IMR-90 (cell line): ENCODE data around the gene ZNF670. TPM values are rescaled to one million over a fixed set of nuclear protein-coding genes. Genes with fewer than 3 reads are reported as not detected.

Experiments used
- ATAC-seq: fragments of 200-7000 bp; cut with Tn5 transposase; 2 replicates; pipeline ENCODE4 v1.9.1; 2020; ENCODE audit warnings: low read depth, mild to moderate bottlenecking, moderate library complexity
- BruUV-seq: library from RNA; stranded (reverse); fragments of 400-500 nt; replicated peaks from 2 replicates; lab custom pipeline; 2021; lab: Mats Ljungman, UMichigan
- CTCF ChIA-PET: fragments of 300-600 bp; formaldehyde crosslinking; extraction: SDS; loops from one replicate; lab custom pipeline; 2021; ENCODE audit warnings: antibody characterized with exemption; lab: Yijun Ruan, JAX
- POLR2A ChIA-PET: fragments of 300-600 bp; sonication (Branson Sonifier 250); formaldehyde crosslinking; loops from one replicate; lab custom pipeline; 2022; ENCODE audit warnings: antibody characterized with exemption; ENCODE audit not compliant: unreplicated experiment; lab: Charles Lee
- DNase-seq: peaks from one replicate; pipeline ENCODE4 v3.0.0; 2013
- H2AFZ ChIP-seq: replicated peaks from 2 replicates; pipeline ENCODE3; 2013; ENCODE audit warnings: low read length, mild to moderate bottlenecking; ENCODE audit not compliant: poor library complexity
- H2AK5ac ChIP-seq: 2 replicates; pipeline ENCODE4 v1.6.1; 2013; ENCODE audit warnings: low read depth, low read length, inconsistent platforms
- H2AK9ac ChIP-seq: replicated peaks from 2 replicates; pipeline ENCODE3; 2013; ENCODE audit warnings: mild to moderate bottlenecking, low read depth, low read length, moderate library complexity; ENCODE audit not compliant: poor library complexity
- H2BK120ac ChIP-seq: 2 replicates; pipeline ENCODE4 v1.6.1; 2013; ENCODE audit warnings: low read depth, low read length, inconsistent platforms
- H2BK15ac ChIP-seq: 3 replicates; pipeline ENCODE4 v1.6.1; 2013; ENCODE audit warnings: low read depth, low read length, inconsistent platforms
- H2BK20ac ChIP-seq: 2 replicates; pipeline ENCODE4 v1.6.1; 2013; ENCODE audit warnings: low read depth, mild to moderate bottlenecking, inconsistent platforms, low read length, moderate library complexity
- H2BK5ac ChIP-seq: 2 replicates; pipeline ENCODE4 v1.6.1; 2013; ENCODE audit warnings: mild to moderate bottlenecking, low read depth, low read length, inconsistent platforms; ENCODE audit not compliant: poor library complexity, severe bottlenecking
- H3K14ac ChIP-seq: replicated peaks from 2 replicates; pipeline ENCODE4 v1.6.1; 2013; ENCODE audit warnings: low read depth, low read length, inconsistent platforms
- H3K18ac ChIP-seq: 2 replicates; pipeline ENCODE4 v1.6.1; 2013; ENCODE audit warnings: low read depth, low read length, control low read depth
- H3K23ac ChIP-seq: 2 replicates; pipeline ENCODE4 v1.6.1; 2013; ENCODE audit warnings: low read depth, low read length, inconsistent platforms
- H3K27ac ChIP-seq: 2 replicates; pipeline ENCODE4 v1.5.1; 2013; ENCODE audit warnings: mild to moderate bottlenecking, control low read depth, low read length; ENCODE audit not compliant: insufficient read depth
- H3K27me3 ChIP-seq: 2 replicates; pipeline ENCODE4 v1.6.1; 2013; ENCODE audit warnings: low read length; ENCODE audit not compliant: control insufficient read depth, insufficient read depth
- H3K36me3 ChIP-seq: 2 replicates; pipeline ENCODE4 v1.6.1; 2013; ENCODE audit warnings: low read length, mixed read lengths; ENCODE audit not compliant: control insufficient read depth, insufficient read depth
- H3K4ac ChIP-seq: 2 replicates; pipeline ENCODE4 v1.6.1; 2013; ENCODE audit warnings: low read depth, low read length, inconsistent platforms
- H3K4me1 ChIP-seq: 2 replicates; pipeline ENCODE4 v1.6.1; 2013; ENCODE audit warnings: low read length, mixed read lengths; ENCODE audit not compliant: control insufficient read depth, insufficient read depth
- H3K4me2 ChIP-seq: 2 replicates; pipeline ENCODE4 v1.6.1; 2013; ENCODE audit warnings: low read depth, mild to moderate bottlenecking, control low read depth, low read length, moderate library complexity
- H3K4me3 ChIP-seq: 2 replicates; pipeline ENCODE4 v1.5.1; 2013; ENCODE audit warnings: low read depth, mild to moderate bottlenecking, control low read depth, low read length, moderate library complexity; ENCODE audit not compliant: insufficient read depth
- H3K56ac ChIP-seq: 2 replicates; pipeline ENCODE4 v1.6.1; 2013; ENCODE audit warnings: low read length, inconsistent platforms; ENCODE audit not compliant: insufficient read depth; ENCODE audit errors: extremely low read depth
- H3K79me1 ChIP-seq, 2 experiments: 2 replicates each; pipeline ENCODE4 v1.6.1; 2013; ENCODE audit warnings: low read length in 2 of 2, inconsistent platforms in 1 of 2, low read depth in 1 of 2
- H3K9ac ChIP-seq: 2 replicates; pipeline ENCODE4 v1.6.1; 2013; ENCODE audit warnings: low read depth, low read length, control low read depth
- H3K9me1 ChIP-seq: 2 replicates; pipeline ENCODE4 v1.6.1; 2013; ENCODE audit warnings: low read length, inconsistent platforms; ENCODE audit not compliant: insufficient read depth
- H3K9me3 ChIP-seq: 2 replicates; pipeline ENCODE4 v1.6.1; 2013; ENCODE audit warnings: low read length; ENCODE audit not compliant: control insufficient read depth, insufficient read depth
- H4K20me1 ChIP-seq: 2 replicates; pipeline ENCODE4 v1.6.1; 2013; ENCODE audit warnings: low read length, inconsistent platforms; ENCODE audit not compliant: insufficient read depth
- H4K5ac ChIP-seq: 2 replicates; pipeline ENCODE4 v1.6.1; 2013; ENCODE audit warnings: mild to moderate bottlenecking, low read depth, low read length, control low read depth
- H4K8ac ChIP-seq, 2 experiments: 2 replicates each; pipeline ENCODE4 v1.6.1; 2013; ENCODE audit warnings: low read depth in 2 of 2, low read length in 2 of 2, control low read depth in 1 of 2, inconsistent platforms in 1 of 2
- H4K91ac ChIP-seq: 2 replicates; pipeline ENCODE4 v1.6.1; 2013; ENCODE audit warnings: low read depth, low read length, inconsistent platforms; ENCODE audit not compliant: insufficient read depth
- BHLHE40 ChIP-seq: fragments of 150-350 bp; IDR thresholded peaks from 2 replicates; pipeline ENCODE4 v1.6.1; 2016; ENCODE audit warnings: mild to moderate bottlenecking, low read depth, low read length
- CEBPB ChIP-seq: IDR thresholded peaks from 2 replicates; pipeline ENCODE4 v1.6.1; 2012; ENCODE audit warnings: low read depth, low read length, improper control_type of control experiment
- CHD1 ChIP-seq: IDR thresholded peaks from 2 replicates; pipeline ENCODE4 v1.6.1; 2012; ENCODE audit warnings: low read depth, low read length, improper control_type of control experiment
- CTCF ChIP-seq: conservative IDR thresholded peaks from 2 replicates; pipeline ENCODE4 v1.5.1; 2012; ENCODE audit warnings: mild to moderate bottlenecking, low read depth, low read length, improper control_type of control experiment
- ELK1 ChIP-seq: fragments of 150-350 bp; IDR thresholded peaks from 2 replicates; pipeline ENCODE4 v1.6.1; 2016; ENCODE audit warnings: low read depth, mild to moderate bottlenecking, low read length, moderate library complexity, borderline replicate concordance
- FOS ChIP-seq: fragments of 150-350 bp; IDR thresholded peaks from 2 replicates; pipeline ENCODE4 v1.6.1; 2016; ENCODE audit warnings: low read depth, low read length
- MAFK ChIP-seq: IDR thresholded peaks from 2 replicates; pipeline ENCODE4 v1.6.1; 2012; ENCODE audit warnings: low read depth, low read length, improper control_type of control experiment
- MAZ ChIP-seq: IDR thresholded peaks from 2 replicates; pipeline ENCODE4 v1.6.1; 2012; ENCODE audit warnings: low read depth, mild to moderate bottlenecking, low read length, improper control_type of control experiment, moderate library complexity, borderline replicate concordance
- MXI1 ChIP-seq: IDR thresholded peaks from 2 replicates; pipeline ENCODE4 v1.6.1; 2012; ENCODE audit warnings: low read depth, mild to moderate bottlenecking, low read length, moderate library complexity, borderline replicate concordance
- NFE2L2 ChIP-seq: fragments of 150-350 bp; IDR thresholded peaks from 2 replicates; pipeline ENCODE4 v1.6.1; 2016; ENCODE audit warnings: low read depth, mild to moderate bottlenecking, low read length
- POLR2A ChIP-seq: IDR thresholded peaks from 2 replicates; pipeline ENCODE4 v1.6.1; 2012; ENCODE audit warnings: mild to moderate bottlenecking, low read depth, low read length
- RAD21 ChIP-seq: IDR thresholded peaks from 2 replicates; pipeline ENCODE4 v1.6.1; 2012; ENCODE audit warnings: low read length, improper control_type of control experiment
- RCOR1 ChIP-seq: IDR thresholded peaks from 2 replicates; pipeline ENCODE4 v1.6.1; 2012; ENCODE audit warnings: mild to moderate bottlenecking, low read length, improper control_type of control experiment; ENCODE audit not compliant: insufficient replicate concordance
- RFX5 ChIP-seq: IDR thresholded peaks from 2 replicates; pipeline ENCODE4 v1.8.0; 2012; ENCODE audit warnings: low read depth, mild to moderate bottlenecking, low read length, moderate library complexity
- SMC3 ChIP-seq: fragments of 150-350 bp; IDR thresholded peaks from 2 replicates; pipeline ENCODE4 v1.6.1; 2016; ENCODE audit warnings: low read depth, mild to moderate bottlenecking, antibody characterized with exemption, low read length, moderate library complexity
- USF2 ChIP-seq: fragments of 150-350 bp; IDR thresholded peaks from 2 replicates; pipeline ENCODE4 v1.6.1; 2017; ENCODE audit warnings: mild to moderate bottlenecking, antibody characterized with exemption, low read length, low read depth
- WGBS, 2 experiments: methylation state at CpG; one replicate each; pipeline versions ENCODE4 v1.1.5 to v1.1.7; 2013; ENCODE audit warnings: missing lambda C conversion rate in 2 of 2; ENCODE audit not compliant: insufficient read length in 1 of 2; ENCODE audit errors: extremely low coverage in 2 of 2; 5-methylcytosine and 5-hydroxymethylcytosine counted together
- dilution Hi-C: fragments of 300-500 bp; cut with HindIII; formaldehyde crosslinking; loops from one replicate; pipeline ENCODE4 v1.14.3; 2018; ENCODE audit warnings: low sequenced_read_pairs; ENCODE audit not compliant: unreplicated experiment
- in situ Hi-C: fragments of 300-500 bp; cut with MboI; formaldehyde crosslinking; loops from 3 replicates; pipeline ENCODE4 v1.14.3; 2019; ENCODE audit warnings: low sequenced_read_pairs, inconsistent platforms, mixed read lengths
- intact Hi-C: fragments of 100-400 bp; cut with micrococcal nuclease; formaldehyde crosslinking; loops from 2 replicates; pipeline ENCODE4 v1.10.0; 2022
- polyA plus RNA-seq, 3 experiments: library from polyadenylated mRNA; depleted of rRNA; stranded (reverse); fragments of >200 nt; gene quantifications; 2 replicates each; pipeline ENCODE4 v1.2.3, GENCODE V29; 2012; ENCODE audit warnings: low replicate concordance in 1 of 3
- total RNA-seq: library from RNA; depleted of rRNA; stranded (reverse); fragments of >200 nt; gene quantifications from 2 replicates; pipeline ENCODE4 v1.2.3, GENCODE V29; 2012

The ZNF670 gene
- total and polyA plus RNA-seq, 2 of the 4 experiments (the other 2 are of a cell fraction), result 1.8 to 4.5 TPM

GRCh38 chr1:247056071-247056470 lies 22.5 kb downstream of the ZNF670 start:
- Histone ChIP-seq H2BK120ac (no peak overlapping the region), H3K14ac (no peak overlapping the region), H3K27me3 (no peaks in the 10 kb centered on the region), H4K91ac (no peak overlapping the region), H2AK9ac (no peak overlapping the region), H2BK5ac (no peak overlapping the region), H3K4me1 (no peaks in the 10 kb centered on the region), H2BK20ac (no peak overlapping the region), H3K9me1 (no peaks in the 10 kb centered on the region), H3K4ac (no peak overlapping the region), H2AFZ (no peak overlapping the region), H2BK15ac (no peak overlapping the region), H2AK5ac (no peak overlapping the region), H3K56ac (no peak overlapping the region), H3K9me3 (peaks cover 30% of the 10 kb centered on the region), H4K5ac (no peak overlapping the region), H3K18ac (no peak overlapping the region), H4K8ac (no peak overlapping the region), H3K27ac (no peak overlapping the region), H3K36me3 (no peaks in the 10 kb centered on the region), H4K20me1 (no peaks in the 10 kb centered on the region), H3K79me1 (peaks cover 0 to 20% of the 10 kb centered on the region in 2 experiments; a peak in 2 of 4 replicates), H3K23ac (no peak overlapping the region), H3K9ac (no peak overlapping the region), H3K4me2 (no peak overlapping the region), H3K4me3 (no peak overlapping the region)
- no peak for DNase-seq
- WGBS, 2 experiments, result no CpG with 5 or more reads among the region's 2 CpGs
- ATAC-seq, result no peak
- TF ChIP-seq FOS, result no peak
- TF ChIP-seq CEBPB, result no peak
- no peak for TF ChIP-seq MAFK
- no peak for TF ChIP-seq SMC3
- no peak for TF ChIP-seq USF2
- no peak for TF ChIP-seq MAZ
- no peak for TF ChIP-seq CHD1
- no peak for TF ChIP-seq CTCF
- no peak for TF ChIP-seq RFX5
- TF ChIP-seq NFE2L2, result no peak
- TF ChIP-seq POLR2A, result no peak
- no peak for TF ChIP-seq BHLHE40
- no peak for TF ChIP-seq RAD21
- no peak for TF ChIP-seq RCOR1
- no peak for TF ChIP-seq ELK1
- no peak for TF ChIP-seq MXI1
- dilution Hi-C loops (no loop called here), intact Hi-C loops (no loop called here), in situ Hi-C loops (no loop called here)
- ChIA-PET CTCF (no interaction called here), POLR2A (no interaction called here)
- no TSS peak for BruUV-seq
